Limb (tissue), 2 donors: Measurements from ENCODE around the gene PDXDC1.
"Not testable (repeated sequence)": the region's sequence is repeated elsewhere in the genome, so short reads cannot be mapped to it uniquely, and the experiment has no call there.

ENCODE experiments used
- DNase-seq, 2 donors: peaks; one replicate each; pipeline ENCODE4 v3.0.0-alpha.2; 2016; ENCODE audit errors: extremely low spot score in 2 of 2

Gene PDXDC1

DNA sequence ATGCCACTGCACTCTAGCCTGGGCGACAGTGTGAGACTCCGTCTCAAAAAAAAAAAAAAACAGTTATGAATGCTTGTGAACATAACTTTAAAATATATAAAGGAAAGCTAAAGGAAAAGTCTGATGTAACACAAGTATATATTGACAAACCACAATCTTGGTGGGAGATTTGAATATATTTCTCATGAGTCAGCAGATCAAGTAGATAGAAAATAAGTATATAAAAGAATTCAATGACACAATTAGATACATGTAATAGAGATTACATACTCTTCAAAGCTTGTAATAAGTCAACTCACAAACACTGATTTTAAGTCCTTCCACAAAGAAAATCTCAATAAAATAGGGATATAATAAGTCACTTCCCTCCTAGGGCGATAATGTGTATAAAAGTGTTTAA is 40.8 kb downstream of the PDXDC1 start:
- DNase-seq = not testable (repeated sequence)

DNA sequence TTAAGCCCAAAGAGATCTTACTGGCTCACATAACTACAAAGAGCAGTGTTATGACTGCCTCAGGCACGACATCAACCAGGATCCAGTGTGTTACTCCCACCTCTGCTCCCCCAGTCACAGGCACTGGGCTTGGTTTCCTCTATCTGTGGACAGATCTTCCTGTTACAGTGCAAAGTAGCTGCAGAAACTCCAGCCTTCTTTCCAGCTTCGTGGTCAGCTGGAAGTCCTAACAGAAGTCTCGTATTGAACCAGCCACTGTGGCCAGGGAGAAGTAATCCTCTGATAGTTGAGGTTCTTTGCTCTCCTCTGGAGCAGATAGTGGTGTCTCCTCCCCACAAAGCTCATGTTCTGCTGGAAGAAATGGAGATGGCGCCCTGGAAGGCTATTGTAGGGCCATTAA is 41.5 kb downstream of the PDXDC1 start:
- not testable (repeated sequence) for DNase-seq

DNA sequence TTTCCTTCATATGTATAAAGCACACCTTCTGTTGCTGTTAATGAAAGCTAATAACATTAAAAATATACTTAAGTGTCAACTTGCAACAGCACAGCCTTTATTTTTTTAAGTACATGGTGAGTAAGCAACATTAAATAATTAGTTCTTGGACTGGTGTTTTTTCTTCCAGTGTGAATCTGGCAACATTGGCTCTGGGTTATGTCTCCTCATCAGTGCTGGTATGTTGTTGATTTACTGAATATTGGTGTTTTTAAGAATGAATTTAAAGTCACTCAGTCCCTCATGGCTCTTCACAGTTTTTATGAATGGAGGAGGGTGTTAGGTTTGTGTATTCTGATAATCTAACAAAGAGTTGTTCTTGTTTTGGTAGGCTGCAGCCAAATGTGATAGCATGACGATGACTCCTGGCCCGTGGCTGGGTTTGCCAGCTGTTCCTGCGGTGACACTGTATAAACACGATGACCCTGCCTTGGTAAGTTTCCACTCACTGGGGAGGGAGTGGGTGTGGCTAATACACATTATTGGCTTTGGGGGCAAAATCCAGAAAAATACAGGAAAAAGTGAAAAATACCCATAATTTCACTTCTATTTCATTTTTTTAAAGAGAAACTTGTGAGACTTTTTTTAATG is 42.2 kb downstream of the PDXDC1 start:
- DNase-seq = not testable (repeated sequence)

DNA sequence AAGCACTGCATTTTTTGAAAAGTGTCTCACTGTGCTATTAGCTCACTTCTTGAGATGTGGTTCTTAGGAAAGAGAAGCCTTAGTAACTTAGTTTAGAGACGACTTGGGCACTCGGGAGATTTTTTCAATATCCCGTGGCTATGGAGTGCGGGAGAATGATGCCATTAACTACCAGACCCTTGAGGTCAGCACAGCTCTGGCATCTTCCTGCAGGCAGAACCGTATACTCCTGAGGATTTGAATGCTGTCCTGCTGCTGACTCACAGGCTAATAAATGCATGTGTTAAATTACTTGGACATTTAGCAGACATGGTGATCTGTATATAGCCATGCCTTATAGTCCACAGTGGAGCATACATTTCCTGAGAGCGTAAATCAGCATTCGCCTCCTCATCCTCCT is 46.6 kb downstream of the PDXDC1 start:
- not testable (repeated sequence) for DNase-seq

DNA sequence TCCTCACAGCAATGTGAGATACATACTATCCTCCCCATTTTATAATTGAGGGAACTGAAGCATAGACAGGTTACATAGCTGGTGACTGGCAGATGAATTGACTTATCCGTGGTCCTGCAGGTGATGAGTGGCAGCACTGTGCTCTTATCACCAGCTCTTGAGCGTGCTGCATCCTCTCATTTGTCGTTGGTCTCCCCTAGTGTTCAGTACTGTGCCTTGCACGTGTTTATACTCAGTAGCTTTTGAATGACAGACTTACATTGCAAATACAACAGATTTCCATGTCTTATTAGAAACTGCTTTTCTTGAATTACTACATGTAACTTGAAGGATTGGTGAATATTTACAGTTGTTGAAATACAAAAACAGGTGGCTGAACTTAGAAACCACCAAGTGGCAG is 47.4 kb downstream of the PDXDC1 start:
- DNase-seq = peak in 1 of 2 donors; percentile 21

DNA sequence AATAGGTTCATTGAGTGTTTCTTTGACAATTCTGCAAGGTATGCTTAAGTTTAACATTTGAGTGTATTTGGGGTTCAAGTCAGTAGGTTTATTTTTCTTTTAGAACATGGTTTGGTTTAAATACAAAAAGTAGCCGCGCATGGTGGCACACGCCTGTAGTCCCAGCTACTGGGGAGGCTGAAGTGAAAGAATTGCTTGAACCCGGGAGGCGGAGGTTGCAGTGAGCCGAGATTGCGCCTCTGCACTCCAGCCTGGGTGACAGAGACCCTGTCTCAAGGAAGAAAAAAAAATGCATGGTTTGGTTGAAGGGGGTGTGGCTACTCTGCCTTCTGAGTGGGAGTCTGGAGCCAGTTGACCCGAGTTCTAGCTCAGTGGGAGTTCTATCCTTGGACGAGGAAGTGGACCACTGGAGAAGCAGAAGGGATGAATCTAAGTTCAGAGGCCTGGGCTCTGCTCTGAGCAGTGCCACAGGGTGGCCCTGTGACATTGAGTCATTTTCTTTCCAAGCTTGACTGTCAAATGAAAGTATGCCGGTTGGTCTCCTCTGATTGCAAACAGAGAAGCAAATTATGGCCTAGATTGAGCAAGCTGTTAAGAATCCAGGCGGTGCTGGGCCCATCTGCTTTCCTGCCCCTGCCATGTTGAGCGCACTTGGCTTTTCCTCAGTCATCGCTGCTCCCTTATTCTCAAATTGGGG is 48.7 kb downstream of the PDXDC1 start:
- not testable (repeated sequence) for DNase-seq

DNA sequence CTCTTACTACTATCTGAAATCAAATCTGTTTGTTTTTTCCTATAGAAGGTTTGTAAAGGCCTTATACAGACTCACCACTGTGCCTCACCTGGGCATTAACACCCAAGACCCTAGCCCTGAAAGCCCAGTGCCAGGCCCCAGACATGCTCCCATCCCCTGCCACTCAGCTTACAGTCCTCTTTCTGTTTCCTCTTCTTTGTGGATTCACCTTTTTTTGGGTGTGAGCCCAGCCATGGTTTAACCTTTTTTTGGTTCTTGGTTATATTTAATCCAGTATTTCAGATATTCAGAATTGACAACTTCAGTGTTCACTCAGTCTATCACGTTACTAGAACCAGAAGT is 50.0 kb downstream of the PDXDC1 start:
- DNase-seq = not testable (repeated sequence)

DNA sequence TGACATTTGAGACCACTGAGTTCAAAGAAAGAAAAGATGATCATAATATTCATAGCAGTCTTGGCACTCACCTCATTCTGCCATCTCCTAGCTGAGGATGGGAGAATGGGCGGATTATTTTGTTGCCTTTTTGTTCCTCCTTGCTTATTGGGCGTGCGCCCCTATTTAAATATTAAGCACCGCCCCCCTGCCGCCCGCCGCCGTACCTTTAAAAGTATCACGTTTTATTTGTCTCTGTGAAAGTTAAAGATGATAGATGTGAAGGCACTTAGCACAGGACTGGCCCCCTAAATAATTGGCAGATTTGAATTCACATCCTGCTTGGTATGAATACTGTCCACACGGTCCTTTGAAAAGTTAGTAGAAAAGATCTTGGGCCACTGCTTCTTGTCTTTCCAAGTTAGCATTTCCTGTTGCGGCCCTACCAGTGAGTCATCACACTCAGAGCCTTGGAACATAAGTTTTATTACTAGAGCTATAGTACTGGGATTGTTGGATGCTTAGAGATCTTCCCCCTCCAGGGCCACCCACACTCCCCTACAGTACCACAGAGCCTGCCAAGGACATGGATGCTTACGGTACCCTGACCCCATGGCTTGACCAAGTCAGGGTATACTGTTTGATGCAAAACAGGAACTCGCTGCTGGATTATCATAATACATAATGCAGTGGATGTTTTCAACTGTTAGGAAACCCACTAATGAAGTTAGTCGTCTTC is 50.6 kb downstream of the PDXDC1 start:
- not testable (repeated sequence) for DNase-seq

DNA sequence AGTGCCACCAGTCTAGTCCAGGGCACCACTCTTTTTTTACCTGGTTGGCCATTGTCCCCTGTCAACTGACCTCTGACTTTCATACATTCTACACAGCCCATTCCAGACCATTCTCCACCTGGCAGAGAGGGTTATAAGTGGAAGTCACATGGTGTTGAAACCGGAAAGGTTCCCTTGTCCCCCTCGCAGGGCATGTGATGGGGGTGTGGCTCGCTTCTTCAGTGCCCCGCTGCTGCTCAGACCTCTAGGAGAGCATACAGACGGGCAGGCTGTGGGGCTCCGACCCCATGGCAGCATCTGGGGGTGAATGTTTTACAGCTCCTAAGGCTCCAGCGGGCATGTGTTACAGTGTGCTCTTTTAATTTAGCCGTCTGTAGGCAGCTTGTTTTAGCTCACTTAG is 52.2 kb downstream of the PDXDC1 start:
- not testable (repeated sequence) for DNase-seq

DNA sequence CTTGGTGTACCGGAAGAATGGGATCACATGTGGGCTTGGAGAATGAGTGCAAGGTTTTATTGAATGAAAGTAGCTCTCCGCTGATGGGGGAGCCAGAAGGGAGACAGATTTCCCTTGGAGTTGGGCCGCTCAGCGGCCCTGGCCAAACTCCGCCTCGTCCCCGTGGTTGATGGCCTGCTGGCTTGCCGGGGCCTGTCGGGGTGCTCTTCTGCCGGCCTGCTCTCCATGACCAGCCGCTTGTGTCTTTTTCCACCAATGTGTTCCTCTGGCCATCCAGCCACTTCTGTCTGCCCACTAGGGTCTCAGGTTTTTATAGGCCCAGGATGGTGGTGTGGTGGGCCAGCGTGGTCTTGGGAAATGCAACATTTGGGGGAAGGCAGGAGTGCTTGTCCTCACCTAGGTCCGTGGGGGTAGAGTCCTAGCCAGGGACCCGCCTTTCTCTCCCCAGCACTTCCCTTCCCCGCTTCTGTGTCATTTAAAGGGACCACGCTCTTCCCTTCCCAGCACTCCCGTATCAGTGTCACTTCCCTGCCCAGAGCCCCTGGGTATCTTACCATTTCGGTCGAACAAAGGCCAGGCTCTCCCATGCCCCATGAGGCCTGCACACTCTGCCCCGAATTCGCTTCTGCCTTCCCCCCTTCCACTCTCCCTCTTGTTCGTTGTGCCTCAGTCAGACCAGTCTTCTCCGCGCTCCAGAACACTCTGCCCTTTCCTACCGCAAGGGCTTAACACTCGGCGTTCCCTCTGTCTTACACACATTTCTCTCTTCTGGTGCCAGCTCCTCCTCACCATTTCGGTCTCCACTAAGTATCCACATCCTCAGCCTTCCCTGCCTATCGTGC is 52.9 kb downstream of the PDXDC1 start:
- not testable (repeated sequence) for DNase-seq

DNA sequence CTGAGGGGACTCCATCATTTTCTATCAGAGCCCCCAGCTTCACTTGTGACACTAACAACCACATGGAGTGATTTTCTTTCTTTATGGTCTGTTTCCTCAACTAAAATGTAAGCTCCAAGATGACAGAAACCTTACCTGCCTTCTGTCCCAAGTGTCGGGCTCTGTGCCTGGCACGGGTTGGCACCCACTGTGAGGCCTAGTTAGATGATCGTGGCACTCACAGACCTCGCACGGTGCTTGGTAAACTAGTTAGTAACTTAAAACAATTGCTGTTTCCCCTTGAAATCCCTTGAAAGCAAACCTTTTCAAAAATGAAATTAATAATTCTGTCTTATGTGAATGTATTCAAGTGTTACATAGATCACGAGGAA is 53.5 kb downstream of the PDXDC1 start:
- not testable (repeated sequence) for DNase-seq

DNA sequence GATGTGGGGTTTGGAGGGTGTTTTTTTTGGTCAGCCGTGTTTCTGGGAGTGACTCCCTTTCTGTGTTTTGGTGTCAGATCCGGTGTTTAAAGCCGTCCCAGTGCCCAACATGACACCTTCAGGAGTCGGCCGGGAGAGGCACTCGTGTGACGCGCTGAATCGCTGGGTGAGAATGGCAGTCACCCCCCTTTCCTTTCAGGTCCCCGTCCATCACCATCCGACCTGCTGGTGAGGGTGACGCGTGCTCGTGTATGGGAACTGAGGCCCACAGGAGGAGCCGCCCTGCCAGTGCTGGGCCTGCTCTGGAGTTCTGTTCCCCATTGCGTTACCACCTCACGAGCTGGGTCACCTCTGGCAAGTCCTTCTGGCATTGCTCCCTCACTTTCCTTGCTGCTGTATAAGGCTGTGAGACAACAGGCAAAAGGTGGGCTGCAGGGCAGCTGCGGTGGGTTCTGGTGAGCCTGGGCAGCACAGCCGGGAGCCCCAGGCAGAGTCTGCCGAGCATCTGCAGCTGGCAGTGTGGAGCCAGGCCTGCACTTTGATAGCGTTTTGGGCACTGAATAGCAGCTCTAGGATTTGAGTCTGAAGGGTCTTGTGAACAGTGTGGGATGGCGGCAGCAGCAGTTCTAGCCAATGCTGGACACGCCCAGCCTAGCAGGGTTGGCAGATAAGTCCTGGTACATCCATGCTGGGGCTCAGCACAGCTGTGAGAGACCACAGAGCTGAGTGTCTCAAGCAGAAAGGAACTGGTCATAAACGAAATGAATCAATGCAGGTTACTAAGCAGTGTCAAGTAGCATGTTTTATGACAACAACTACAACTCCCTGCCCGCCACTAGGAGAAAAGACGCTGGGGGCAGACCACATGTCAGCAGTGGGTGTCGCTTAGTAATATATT is 54.2 kb downstream of the PDXDC1 start:
- DNase-seq = not testable (repeated sequence)

DNA sequence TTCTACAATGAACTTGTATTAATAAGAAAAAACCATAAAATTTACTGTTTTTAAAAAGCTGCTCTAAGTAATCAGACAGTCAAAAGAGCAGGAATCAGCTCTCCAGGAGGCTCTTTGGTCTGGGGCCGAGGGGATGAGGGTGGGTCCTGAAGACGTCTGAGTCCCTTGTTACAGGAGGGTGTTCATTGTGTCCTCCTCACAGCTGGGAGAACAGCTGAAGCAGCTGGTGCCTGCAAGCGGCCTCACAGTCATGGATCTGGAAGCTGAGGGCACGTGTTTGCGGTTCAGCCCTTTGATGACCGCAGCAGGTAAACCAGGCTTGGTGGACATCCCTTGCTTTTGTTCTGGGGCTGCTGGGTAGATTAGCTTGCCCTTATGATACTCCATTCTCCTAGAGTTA is 54.9 kb downstream of the PDXDC1 start:
- not testable (repeated sequence) for DNase-seq

DNA sequence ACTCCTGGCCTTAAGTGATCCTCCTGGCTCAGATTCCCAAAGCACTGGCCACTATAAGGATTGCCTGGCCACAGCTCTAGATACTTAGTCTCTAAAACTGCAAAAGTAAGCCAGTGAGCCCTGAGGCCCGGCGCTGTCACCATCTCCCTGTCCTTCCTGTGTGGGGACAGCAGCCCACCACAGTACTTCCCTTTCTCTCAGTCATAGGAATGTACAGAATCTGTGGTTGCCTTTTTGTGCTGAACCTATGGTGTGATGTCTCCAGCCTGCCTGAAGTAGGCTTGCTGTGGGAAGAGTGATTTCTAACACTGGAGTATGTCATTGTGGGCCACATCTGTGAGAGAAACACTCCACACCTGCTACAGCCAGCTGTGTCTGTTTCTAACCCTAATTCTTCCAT is 56.4 kb downstream of the PDXDC1 start:
- no peak for DNase-seq

DNA sequence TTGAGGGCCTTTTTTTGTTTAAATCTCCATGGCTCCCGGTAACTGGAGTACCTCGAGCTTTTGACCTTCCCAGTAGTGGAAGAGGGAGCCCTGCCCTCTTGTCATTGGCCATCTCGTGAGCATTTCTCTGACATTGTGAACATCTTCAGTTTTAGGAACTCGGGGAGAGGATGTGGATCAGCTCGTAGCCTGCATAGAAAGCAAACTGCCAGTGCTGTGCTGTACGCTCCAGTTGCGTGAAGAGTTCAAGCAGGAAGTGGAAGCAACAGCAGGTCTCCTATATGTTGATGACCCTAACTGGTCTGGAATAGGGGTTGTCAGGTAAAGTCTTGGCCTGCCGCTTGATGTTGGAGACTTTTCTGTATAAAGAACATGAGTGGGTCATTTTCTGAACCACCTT is 56.8 kb downstream of the PDXDC1 start:
- no peak for DNase-seq

DNA sequence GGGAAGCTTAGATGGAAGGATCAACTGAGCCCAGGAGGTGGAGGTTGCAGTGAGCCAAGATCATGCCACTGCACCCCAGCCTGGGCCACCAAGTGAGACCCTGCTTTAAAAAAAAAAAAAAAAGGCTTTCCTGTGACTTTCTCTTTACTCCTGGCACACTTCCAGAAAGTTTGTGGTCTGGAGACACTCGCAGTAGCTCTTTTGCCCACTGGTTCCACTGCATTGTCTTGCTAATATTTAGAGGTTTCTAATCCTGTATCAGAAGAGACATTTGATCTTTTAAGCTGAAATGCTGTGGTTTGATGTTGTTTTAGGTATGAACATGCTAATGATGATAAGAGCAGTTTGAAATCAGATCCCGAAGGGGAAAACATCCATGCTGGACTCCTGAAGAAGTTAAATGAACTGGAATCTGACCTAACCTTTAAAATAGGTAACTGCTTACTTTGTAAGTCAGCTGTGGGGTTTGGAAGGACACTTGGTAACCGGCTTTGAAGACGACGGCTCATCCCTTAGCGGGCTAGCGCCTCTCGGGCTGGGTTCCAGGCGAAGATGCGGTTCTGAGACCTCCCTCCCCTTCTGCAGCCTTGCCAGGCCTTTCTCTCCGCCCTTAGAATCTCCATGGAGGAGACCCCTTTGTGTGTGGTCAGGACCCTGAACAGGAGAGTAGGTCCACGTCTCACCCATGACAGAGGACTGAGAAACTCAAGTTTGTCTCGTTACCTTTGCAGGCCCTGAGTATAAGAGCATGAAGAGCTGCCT is 57.9 kb downstream of the PDXDC1 start:
- DNase-seq = no peak

DNA sequence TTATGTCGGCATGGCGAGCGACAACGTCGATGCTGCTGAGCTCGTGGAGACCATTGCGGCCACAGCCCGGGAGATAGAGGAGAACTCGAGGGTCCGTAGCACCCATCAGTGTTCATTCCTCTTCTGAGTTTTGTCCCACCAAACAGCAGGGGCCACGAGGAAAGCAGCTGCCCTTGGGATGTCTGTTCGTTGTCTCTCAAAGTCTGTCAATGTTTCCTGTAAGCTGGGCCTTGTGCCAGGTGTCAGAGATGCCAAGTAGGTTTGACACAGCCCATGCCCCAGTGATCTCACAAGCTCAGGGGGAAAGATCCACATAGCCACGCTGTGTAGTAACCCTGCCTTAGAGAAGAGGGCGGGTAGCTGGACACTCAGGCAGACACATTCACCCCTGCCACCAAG is 58.5 kb downstream of the PDXDC1 start:
- no peak for DNase-seq

DNA sequence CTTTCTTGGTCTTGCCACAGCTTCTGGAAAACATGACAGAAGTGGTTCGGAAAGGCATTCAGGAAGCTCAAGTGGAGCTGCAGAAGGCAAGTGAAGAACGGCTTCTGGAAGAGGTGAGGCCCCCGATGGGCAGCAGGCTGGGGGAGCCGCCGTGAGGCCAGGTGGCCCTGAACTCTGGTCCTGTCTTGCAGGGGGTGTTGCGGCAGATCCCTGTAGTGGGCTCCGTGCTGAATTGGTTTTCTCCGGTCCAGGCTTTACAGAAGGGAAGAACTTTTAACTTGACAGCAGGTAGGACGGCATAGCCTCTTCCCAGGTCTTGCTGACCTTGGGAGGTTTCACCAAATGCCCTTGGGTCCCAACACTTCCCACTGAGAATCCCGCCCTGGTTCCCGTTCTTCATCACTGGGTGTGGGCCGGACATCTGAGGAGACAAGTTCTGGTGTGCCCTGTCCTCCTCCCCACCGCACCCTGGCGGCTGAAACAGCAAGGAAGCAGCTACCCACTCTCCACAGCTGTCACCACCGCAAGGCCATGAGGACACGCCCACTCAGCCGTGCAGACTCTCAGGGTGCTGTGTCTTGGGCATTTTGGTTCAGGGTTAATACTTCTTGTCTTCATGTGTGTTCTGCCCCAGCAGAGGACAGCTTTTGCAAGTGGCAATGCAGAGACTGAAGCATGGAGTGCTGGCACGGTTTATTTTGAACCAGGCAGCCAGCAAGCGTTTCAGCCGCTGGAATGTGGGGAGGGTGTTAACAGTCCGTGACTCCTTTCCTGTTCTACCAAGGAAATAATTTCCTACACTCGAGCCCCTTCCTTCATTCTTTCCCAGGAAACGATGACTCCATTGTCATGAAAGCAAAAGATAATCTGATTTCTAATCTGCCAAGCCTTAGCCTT is 59.7 kb downstream of the PDXDC1 start:
- DNase-seq = no peak

DNA sequence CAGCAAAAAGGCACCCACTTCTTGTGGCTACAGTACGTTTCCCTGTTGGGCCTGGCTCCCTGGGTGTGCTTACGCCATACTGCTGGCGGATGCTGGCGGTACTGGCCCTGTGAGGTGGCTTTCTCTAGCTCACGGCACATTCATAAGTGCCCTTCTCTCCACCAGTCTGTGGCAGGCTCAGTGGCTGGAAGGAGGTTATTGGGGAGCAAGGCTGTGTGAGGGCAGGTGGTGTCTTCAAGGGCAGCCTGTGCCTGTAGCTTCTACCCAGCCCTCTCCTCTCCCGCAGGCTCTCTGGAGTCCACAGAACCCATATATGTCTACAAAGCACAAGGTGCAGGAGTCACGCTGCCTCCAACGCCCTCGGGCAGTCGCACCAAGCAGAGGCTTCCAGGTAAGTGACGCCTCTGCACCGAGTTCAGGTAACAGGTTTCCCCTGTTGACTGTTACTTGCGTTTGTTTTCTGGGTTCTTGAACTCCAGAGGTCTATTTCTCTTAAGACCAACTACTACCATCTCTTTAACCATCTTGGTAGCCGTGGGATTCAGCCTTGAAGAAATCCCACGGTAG is 60.4 kb downstream of the PDXDC1 start:
- no peak for DNase-seq
